GM21367 (cell line): ENCODE data around the gene IFNL3.
"Not testable (repeated sequence)": the region's sequence is repeated elsewhere in the genome, so short reads cannot be mapped to it uniquely, and the experiment has no call there.

Experiments
- ATAC-seq: cut with Tn5 transposase; IDR thresholded peaks from one replicate; pipeline ENCODE4 v1.9.1; 2021; ENCODE audit not compliant: unreplicated experiment

Gene IFNL3

GRCh38 chr19:39218230-39219007 is 26.4 kb downstream of the IFNL3 start:
- ATAC-seq, result no peak

DNA sequence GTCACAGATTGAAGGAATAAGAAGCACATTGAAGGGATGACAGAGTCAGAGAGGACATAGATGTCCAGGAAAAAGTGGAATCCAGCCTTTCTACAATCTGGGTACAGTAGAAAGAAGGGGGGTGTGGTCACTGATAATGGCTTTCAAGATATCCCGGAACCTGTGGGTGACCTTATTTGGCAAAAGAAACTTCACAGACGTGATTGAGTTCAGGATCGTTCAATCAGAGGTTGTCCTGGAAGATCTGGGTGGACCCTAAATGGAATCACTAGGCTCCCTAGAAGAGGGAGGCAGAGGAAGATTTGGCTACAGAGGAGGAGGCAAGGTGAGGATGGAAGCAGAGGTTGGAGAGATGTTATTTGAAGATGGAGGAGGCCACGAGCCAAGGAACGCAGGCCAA is 27.7 kb downstream of the IFNL3 start:
- ATAC-seq, result no peak

DNA sequence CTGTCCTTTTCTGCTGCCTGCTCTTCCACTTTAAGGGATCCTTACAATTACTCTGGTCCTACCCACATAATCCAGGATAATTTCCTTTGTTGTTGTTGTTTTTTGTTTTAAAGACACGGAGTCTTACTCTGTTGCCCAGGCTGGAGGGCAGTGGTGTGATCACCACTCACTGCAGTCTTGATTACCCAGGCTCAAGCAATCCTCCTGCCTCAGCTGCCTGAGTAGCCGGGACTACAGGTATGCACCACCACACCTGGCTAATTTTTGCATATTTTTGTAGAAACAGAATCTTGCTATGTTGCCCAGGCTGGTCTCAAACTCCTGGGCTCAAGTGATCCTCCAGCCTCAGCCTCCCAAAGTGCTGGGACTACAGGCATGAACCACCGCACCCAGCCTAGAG is 29.5 kb downstream of the IFNL3 start:
- not testable (repeated sequence) for ATAC-seq

DNA sequence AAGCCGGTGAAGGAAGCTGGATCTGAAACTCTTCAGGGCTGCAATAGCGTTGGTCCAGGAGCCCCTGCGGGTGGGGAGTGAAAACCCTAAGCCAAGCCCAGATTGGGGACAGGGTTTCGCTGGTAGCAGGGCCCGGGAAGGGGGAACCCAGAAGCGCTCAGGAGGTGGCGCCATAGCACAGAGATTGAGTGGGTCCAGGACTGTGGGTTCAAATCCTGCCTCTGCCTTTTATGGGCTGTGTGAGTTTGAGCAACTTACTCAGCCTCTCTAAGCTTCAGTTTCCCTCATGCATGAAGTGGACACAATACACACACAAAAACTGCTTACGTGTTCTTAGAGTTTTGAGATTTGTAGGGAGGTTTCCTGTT is 32.4 kb downstream of the IFNL3 start:
- ATAC-seq, result no peak

- ATAC-seq, result no peak
Observed at GRCh38 chr19:39211731-39212374, 33.0 kb downstream of the IFNL3 start.

- no peak for ATAC-seq
Observed at GRCh38 chr19:39209196-39209595, 35.6 kb downstream of the IFNL3 start.

- ATAC-seq, result no peak
Observed at GRCh38 chr19:39208175-39208795, 36.5 kb downstream of the IFNL3 start.

GRCh38 chr19:39207293-39207836 is 37.4 kb downstream of the IFNL3 start:
- ATAC-seq, result no peak

GRCh38 chr19:39206122-39206521 is 38.7 kb downstream of the IFNL3 start:
- no peak for ATAC-seq

DNA sequence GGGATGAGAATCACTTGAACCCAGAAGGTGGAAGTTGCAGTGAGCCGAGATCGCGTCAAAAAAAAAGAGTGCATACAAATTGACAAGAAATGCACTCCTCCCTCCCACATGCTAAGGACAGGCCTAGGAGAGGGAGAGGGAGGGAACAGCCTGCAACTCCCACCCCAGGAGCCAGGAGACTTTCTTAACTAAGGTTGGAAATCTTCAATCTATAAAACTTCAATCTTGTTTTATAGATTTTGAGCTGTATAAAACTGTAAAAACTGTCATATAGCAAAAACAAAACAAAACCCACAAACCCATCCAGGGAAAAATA is 39.4 kb downstream of the IFNL3 start:
- ATAC-seq, result no peak

DNA sequence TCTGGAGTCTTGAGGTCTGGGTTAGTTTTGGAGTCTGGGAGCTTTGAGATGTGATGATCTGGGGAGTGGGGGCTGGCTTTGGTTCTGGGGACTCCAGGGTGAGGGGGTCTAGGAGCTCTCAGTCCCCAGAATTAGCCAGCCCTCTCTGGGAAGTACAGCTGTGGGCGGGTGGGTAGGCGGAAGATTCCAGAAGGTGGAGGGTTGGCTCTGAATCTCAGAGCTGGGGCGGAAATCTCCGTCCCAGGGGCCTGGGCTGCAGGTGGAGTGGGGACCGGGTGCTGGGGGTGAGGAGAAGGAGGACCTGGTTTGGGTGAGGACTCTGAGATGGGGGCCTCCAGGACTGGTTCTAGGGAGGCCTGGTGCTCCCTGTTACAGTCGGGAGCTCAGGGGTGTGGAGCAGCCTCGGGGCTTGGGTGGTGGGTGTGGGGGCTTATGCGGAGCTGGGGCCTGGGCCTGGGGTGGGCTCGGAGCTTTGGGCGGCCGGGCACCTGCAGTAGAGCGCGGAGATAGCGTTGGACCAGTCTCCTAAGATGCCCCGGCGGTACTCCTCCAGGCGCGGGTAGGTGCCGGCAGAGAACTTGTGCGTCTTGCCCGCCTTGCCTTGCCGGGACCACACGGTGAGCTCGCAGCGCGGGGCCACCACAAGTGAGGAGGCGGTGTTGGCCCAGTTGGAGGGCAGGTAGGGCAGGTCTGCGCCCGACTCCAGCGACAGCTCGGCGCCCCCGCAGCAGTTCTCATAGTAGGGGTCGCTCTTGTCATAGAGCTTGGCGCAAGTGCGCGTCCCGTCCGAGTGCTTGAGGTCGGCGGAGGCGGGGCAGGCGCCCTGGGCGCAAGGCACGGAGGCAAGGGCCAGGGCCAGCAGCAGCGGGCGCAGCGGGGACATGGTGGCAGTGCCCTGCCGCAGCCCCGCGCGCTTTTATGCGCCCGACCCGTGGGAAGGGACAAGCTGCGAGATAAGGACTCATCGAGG is 41.1 kb downstream of the IFNL3 start, which contains the start of gene SYCN:
Gene SYCN (minus strand): TSS at position 892 of the 970 bp plus-strand sequence. CDS start 9 bp downstream, at position 883.
- ATAC-seq, result no peak

GRCh38 chr19:39202998-39203355 is 41.8 kb downstream of the IFNL3 start:
- no peak for ATAC-seq

DNA sequence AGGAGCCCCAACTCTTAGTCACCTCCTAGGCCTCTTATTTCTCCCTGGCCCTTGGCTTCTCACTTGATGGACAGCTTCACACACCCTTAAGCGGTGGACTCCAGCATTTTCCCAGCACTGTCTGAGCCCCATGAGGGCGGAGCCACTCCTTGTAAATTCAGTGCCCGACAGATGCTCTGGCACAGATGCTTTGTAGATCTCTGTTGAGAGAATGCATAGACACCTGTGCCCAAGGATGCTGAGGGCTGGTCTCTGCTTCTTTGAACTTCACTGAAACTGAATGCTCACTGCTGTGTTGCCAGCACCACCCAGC is 44.0 kb downstream of the IFNL3 start:
- ATAC-seq, result no peak

- ATAC-seq, result no peak
Observed at GRCh38 chr19:39200066-39200802, 44.6 kb downstream of the IFNL3 start.

DNA sequence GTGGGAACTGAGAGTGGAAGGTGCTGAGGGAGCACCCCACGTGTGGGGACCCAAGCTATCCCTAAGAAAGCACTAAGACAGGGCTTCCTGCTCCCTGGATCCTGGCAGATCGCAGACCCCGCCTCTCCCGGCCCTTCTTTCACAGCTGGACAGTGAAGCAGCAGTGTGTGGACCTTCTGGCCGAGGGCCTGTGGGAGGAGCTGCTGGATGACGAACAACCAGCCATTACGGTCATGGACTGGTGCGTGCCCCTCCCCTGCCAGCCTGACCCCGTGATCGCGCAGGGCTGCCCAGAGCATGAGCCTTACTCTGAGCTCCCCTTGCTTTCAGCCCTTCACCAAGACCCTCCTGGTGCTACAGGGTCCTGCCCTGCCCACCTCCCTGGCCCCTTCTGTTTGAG is 45.8 kb downstream of the IFNL3 start:
- no peak for ATAC-seq

GRCh38 chr19:39197808-39198207 is 47.0 kb downstream of the IFNL3 start:
- no peak for ATAC-seq

- no peak for ATAC-seq
Observed at GRCh38 chr19:39196860-39197562, 47.8 kb downstream of the IFNL3 start, which contains the start of gene NCCRP1. Gene NCCRP1 (plus strand): TSS chr19:39196964. CDS start chr19:39196983, 19 bp downstream.

DNA sequence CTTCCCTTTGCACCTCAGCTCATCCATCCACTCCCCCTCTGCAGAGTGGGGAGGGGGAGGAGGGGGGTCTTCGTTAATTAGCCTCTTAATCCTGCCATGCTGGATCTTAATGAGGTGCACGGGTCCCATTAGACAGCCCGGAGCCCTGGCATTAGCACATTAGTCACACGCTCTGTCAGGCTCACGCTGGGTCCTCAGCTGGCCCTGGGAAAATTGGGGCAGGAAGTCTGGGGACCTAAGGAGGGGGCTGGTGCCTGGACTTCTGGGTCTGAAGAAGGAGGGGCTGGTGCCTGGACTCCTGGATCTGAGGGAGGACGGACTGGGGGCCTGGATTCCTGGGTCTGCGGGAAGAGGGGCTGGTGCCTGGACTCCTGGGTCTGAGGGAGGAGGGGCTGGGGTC is 48.5 kb downstream of the IFNL3 start:
- no peak for ATAC-seq

- no peak for ATAC-seq
Observed at GRCh38 chr19:39195755-39196154, 49.1 kb downstream of the IFNL3 start.
